ENCODE results near the gene HEXB.

DNA sequence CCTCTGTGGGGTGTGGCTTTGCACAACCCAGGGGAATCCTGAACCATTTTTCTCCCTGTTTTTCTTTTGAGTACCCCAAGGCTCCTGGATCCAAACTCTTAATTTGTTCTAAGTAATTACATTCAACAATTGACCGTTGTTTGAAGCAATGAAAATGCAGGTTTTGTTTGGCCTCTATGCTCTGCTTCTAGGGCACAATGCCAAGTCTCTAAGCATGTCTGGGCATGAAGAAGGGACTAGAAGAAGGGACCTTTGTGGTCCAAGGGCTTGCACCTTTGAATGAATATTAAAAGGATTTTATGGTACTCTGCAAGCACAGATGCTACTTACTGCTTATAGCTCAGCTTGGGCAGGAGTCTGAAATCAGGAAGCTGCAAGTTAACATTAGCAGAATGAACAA lies 37.9 kb upstream of the HEXB start:
- TF ChIP-seq, protein P1, sequence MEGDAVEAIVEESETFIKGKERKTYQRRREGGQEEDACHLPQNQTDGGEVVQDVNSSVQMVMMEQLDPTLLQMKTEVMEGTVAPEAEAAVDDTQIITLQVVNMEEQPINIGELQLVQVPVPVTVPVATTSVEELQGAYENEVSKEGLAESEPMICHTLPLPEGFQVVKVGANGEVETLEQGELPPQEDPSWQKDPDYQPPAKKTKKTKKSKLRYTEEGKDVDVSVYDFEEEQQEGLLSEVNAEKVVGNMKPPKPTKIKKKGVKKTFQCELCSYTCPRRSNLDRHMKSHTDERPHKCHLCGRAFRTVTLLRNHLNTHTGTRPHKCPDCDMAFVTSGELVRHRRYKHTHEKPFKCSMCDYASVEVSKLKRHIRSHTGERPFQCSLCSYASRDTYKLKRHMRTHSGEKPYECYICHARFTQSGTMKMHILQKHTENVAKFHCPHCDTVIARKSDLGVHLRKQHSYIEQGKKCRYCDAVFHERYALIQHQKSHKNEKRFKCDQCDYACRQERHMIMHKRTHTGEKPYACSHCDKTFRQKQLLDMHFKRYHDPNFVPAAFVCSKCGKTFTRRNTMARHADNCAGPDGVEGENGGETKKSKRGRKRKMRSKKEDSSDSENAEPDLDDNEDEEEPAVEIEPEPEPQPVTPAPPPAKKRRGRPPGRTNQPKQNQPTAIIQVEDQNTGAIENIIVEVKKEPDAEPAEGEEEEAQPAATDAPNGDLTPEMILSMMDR (IDR thresholded peaks at IDR 0.05; ENCODE audit: borderline replicate concordance, extremely low read depth, low read length, poor library complexity, severe bottlenecking): no peak
- TF ChIP-seq EZH2 (IDR thresholded peaks at IDR 0.05; ENCODE audit: borderline replicate concordance, low read depth, low read length, severe bottlenecking): no peak

Measured in DND-41 (cell line).